ENCODE measurements around the gene PHLDB1.

- TF ChIP-seq CTCF (IDR thresholded peaks at IDR 0.05), result no peak
- TF ChIP-seq POLR2A (IDR thresholded peaks at IDR 0.05), result no peak
These were observed 28.2 kb downstream of the PHLDB1 start for GRCh38 chr11:118635642-118636041.
